Fibroblast of pulmonary artery (primary cell): Measurements from ENCODE around the gene WNT11.
"Not testable (repeated sequence)": the region's sequence is repeated elsewhere in the genome, so short reads cannot be mapped to it uniquely, and the experiment has no call there.

Experiments
- DNase-seq: peaks from one replicate; pipeline ENCODE4 v3.0.0-alpha.2; 2010; ENCODE audit warnings: low read depth
- H3K4me3 ChIP-seq: replicated peaks from 2 replicates; pipeline ENCODE4 v1.5.1; 2011; ENCODE audit warnings: low read depth, mild to moderate bottlenecking, control low read depth, low read length, moderate library complexity
- CTCF ChIP-seq: IDR thresholded peaks from 2 replicates; pipeline ENCODE4 v1.5.1; 2011; ENCODE audit warnings: mild to moderate bottlenecking, control low read depth, low read length, inconsistent platforms; ENCODE audit errors: missing control alignments

WNT11 gene

DNA sequence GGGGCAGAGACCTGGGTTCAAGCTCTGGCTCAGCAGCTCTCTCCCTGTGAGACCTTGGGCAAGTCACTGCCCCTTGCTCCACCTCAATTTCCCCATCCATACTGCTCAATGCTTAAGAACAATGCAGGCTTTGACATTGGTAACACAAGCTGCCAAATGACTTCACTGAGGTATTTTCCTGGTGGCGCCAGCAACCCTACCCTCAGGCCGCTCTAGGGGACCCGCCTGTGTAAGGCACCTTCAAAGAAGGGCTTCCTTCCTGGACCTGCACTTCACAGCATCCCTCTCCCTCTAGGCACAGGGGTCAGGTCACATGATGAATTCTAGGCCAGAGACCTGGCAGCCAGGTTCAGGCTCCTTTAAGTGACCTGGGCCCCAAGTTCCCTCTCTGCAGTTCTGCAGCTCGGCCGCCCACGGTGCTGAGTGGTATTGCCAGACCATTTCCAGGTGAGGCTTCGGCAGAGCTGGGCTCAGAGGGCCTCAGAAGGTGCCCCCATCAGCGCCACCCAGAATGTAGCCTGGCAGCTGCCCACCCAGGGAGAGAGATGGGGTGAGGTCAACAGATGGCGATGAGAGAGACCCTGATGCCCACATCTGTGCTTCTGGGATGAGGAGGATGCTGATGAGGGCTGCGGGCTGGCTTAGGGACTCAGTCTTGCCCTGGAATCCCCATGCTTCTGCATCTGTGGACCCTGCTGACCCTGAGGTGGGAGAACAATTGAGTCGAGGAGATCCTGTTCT lies 4.5 kb downstream of the WNT11 start:
- H3K4me3 ChIP-seq, result no peak overlapping the region
- DNase-seq, result no peak
- no peak for TF ChIP-seq CTCF

DNA sequence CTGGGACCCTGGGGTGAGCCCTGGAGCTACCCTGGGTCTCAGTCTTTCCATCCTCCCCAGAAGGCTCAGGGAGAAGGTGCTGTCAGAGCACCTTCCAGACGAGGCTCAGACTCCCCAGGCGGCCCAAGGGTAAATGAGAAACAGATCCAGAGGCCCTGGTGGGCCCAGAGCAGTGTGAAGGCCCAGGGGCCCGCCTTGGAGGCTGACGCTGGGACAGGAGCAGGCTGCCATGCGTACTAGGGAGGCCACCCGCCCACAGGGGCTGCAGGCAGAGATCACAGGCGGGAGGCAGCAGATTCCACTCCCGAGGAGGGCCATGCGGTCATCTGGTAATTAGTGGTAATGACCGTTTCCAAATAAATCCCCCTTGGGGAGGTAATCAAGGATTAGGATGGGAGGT lies 5.2 kb downstream of the WNT11 start:
- no peak for TF ChIP-seq CTCF
- DNase-seq, result no peak
- H3K4me3 ChIP-seq, result no peak overlapping the region

DNA sequence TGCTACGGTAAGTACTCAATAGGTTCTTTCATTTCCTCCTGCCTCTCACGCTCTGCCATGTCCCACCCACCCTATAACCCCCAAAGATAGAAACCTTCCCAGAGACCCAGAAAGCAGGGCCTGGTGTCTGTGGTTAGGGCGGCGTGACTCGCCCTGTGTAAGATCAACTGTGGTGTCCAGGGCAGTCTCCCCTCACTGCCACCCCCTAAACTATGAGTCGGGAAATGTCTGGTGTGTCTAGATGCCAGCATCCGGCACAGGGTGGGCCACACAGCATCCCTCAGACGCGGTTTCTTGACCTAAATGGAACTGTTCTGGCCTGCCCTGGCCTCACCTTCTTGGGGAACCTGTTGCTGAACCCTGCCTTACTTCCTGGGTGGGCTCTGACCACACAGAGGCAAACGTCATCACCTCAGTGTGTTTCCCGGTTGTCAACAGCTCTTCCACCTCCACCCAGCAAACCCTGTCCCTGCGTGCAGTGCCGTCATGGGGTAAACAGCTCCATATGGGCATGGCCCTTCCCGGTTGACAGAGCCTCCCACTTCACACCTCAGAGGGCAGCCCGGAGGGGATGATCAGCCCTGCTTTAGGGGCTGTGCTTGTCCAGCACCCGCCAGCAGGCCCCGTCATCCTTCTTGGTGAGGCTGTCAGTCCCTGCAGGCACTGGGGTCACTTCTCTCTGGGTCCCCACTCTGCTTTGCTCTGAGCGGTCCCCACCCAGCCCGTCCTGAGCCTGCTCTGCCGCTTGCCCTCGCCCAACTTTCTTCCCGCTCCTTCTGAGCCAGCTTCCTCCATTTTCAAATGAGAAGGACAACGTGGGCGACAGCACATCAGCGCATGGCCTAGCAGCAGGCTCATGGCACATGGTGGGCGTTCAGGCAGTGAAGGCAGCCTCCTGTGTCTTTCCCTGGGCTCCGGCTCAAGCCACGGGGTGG lies 6.0 kb downstream of the WNT11 start:
- TF ChIP-seq CTCF, result no peak
- DNase-seq, result no peak
- H3K4me3 ChIP-seq, result no peak overlapping the region

GRCh38 chr11:76198691-76199090 lies 7.6 kb downstream of the WNT11 start:
- H3K4me3 ChIP-seq, DNase-seq: not testable (repeated sequence)

DNA sequence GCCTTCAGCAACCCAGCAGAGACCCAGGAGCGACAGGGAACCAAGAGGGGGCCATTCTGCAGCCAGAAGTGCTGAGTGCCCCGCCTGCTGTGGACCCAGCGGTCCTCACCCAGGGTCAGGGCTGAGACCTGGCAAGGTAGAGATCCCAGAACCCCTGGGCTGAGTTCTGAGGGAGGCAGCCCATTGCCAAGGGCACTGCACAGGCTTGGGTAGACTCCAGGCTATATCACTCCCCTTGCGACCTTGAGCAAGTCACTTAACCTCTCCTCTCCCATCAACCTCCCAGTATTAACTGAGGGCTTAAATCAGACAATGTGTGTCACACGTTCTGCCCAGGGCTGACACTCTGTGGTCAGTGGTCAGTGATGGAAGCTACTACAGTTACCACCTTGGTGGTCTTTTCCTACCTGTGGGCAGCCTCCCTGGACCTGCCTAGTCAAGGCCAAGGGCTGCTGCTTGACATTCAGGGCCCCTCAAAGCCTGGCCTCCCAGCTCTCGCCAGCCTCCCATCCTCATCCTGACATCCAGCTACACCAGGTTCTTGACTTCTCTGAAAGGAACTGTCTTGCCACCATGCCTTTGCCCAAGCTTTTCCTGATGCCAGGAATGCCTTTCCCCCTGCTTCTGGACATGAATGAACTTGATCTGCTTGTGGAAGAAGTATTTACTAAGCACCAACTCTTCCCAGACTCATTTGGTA lies 8.2 kb downstream of the WNT11 start:
- TF ChIP-seq CTCF, result no peak
- H3K4me3 ChIP-seq, result no peak overlapping the region
- no peak for DNase-seq

- no peak for DNase-seq
- no peak overlapping the region for H3K4me3 ChIP-seq
- TF ChIP-seq CTCF, result no peak
Observed at GRCh38 chr11:76197332-76197731, 9.0 kb downstream of the WNT11 start.

DNA sequence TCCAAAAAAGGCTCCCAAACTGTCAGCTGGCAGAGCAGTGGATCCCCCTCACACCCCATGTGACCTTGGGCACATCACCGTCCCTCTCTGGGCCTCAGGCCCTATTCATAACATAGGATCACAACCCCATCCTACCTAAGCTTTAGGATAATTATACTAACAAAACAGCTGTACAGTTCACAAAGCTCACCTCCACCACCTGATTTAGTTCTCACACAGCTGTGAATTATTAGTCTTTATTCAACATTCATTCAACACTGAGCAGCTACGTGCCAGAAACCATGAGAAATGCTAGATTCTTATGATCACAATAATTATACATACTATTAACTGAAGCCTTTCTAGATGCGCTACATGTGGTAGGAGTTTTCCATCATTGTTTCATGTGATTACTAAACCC lies 9.5 kb downstream of the WNT11 start:
- DNase-seq, result no peak
- no peak for TF ChIP-seq CTCF
- no peak overlapping the region for H3K4me3 ChIP-seq
